ENCODE data around the gene TMEM121B.

The TMEM121B gene

DNA sequence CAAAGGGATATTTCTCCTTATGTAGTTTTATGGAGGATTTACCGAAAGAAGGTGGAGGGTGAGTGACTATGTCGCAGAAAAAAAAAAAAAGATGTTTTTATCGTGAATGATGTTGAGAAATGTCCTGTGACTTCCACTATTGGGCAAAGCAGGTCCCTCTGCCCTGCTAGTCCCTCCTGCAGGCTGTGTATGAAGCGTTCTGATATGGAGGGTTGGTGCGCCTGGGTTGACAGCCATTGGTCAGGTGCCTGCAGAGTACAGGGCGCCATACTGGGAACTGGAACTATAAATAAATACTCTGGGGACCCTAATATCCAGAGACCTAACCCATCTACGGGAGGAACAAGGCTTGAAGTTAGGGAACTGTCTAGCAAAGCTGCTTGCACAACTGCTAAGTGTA lies 34.9 kb downstream of the TMEM121B start:
- TF ChIP-seq TEAD4 (IDR thresholded peaks at IDR 0.05): no peak
- no peak for TF ChIP-seq CEBPB (IDR thresholded peaks at IDR 0.05)
- TF ChIP-seq, protein P1, sequence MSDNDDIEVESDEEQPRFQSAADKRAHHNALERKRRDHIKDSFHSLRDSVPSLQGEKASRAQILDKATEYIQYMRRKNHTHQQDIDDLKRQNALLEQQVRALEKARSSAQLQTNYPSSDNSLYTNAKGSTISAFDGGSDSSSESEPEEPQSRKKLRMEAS (IDR thresholded peaks at IDR 0.05): no peak
- no peak for TF ChIP-seq TAF1 (IDR thresholded peaks at IDR 0.05; ENCODE audit: low read depth)
- no peak for TF ChIP-seq EP300 (IDR thresholded peaks at IDR 0.05; ENCODE audit: borderline replicate concordance)
- no peak for TF ChIP-seq RAD21 (IDR thresholded peaks at IDR 0.05; ENCODE audit: low read depth)
- no peak for TF ChIP-seq FOXM1 (IDR thresholded peaks at IDR 0.05; ENCODE audit: borderline replicate concordance, low read depth)
- no peak for TF ChIP-seq EGR1 (IDR thresholded peaks at IDR 0.05)
- TF ChIP-seq, protein P2, sequence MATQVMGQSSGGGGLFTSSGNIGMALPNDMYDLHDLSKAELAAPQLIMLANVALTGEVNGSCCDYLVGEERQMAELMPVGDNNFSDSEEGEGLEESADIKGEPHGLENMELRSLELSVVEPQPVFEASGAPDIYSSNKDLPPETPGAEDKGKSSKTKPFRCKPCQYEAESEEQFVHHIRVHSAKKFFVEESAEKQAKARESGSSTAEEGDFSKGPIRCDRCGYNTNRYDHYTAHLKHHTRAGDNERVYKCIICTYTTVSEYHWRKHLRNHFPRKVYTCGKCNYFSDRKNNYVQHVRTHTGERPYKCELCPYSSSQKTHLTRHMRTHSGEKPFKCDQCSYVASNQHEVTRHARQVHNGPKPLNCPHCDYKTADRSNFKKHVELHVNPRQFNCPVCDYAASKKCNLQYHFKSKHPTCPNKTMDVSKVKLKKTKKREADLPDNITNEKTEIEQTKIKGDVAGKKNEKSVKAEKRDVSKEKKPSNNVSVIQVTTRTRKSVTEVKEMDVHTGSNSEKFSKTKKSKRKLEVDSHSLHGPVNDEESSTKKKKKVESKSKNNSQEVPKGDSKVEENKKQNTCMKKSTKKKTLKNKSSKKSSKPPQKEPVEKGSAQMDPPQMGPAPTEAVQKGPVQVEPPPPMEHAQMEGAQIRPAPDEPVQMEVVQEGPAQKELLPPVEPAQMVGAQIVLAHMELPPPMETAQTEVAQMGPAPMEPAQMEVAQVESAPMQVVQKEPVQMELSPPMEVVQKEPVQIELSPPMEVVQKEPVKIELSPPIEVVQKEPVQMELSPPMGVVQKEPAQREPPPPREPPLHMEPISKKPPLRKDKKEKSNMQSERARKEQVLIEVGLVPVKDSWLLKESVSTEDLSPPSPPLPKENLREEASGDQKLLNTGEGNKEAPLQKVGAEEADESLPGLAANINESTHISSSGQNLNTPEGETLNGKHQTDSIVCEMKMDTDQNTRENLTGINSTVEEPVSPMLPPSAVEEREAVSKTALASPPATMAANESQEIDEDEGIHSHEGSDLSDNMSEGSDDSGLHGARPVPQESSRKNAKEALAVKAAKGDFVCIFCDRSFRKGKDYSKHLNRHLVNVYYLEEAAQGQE (IDR thresholded peaks at IDR 0.05; ENCODE audit: low read depth): no peak
- no peak for TF ChIP-seq NFIC (IDR thresholded peaks at IDR 0.05)
- no peak for TF ChIP-seq ZBTB7A (IDR thresholded peaks at IDR 0.05; ENCODE audit: low read depth)
- TF ChIP-seq TCF12 (IDR thresholded peaks at IDR 0.05; ENCODE audit: low read depth): no peak
- TF ChIP-seq YY1 (IDR thresholded peaks at IDR 0.05; ENCODE audit: low read depth): no peak
- TF ChIP-seq, protein P3, sequence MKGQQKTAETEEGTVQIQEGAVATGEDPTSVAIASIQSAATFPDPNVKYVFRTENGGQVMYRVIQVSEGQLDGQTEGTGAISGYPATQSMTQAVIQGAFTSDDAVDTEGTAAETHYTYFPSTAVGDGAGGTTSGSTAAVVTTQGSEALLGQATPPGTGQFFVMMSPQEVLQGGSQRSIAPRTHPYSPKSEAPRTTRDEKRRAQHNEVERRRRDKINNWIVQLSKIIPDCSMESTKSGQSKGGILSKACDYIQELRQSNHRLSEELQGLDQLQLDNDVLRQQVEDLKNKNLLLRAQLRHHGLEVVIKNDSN (IDR thresholded peaks at IDR 0.05): no peak

DNA sequence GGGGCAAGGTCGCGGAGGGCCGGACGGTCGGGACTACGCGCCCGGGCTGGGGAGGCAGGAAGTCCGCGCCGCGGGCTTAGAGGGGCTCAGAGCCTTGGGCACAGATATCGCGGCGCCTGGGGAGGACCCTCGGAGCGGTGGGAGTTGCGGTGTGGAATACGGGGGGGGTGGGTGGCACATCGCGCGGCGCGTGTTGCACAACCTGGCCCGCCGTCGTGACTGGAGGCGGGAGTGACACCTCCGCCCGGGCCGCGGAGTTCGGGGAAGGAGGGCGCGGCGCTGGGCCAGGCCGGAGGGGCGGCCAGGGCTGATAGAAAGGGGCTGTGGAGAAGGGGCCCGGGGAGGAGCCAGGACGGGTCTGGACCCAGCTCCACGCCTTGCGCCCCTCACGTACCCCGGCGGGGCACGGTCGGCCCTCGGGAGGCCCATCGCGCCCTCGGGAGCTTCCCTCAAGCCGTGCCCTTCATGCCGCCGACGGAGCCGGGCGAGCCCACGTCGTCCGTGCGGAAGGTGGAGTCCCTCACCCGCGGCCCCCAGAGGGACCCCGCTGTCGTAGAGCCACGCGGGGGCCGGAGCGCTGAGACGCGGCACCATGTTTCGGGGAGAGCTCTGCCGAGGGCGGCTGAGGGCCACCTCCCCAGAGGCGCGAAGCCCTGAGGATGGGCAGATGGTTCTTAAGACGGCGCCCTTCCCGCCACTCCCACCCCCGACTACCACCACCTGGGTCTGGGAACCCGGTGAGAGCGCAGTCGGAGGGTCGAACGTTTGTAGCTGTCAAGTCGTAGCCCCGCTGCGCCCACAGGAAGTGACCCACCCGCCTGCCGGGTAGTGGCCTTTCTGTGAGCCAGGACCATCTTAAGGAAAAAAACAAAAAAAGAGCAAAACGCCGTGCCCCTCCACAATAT lies 35.6 kb downstream of the TMEM121B start:
- TF ChIP-seq ZBTB7A (IDR thresholded peaks at IDR 0.05; ENCODE audit: low read depth) (no peak), TEAD4 (IDR thresholded peaks at IDR 0.05) (no peak), TCF12 (IDR thresholded peaks at IDR 0.05; ENCODE audit: low read depth) (no peak), CEBPB (IDR thresholded peaks at IDR 0.05) (peak; percentile 33; the same call in 1 of the 2 replicates)

DNA sequence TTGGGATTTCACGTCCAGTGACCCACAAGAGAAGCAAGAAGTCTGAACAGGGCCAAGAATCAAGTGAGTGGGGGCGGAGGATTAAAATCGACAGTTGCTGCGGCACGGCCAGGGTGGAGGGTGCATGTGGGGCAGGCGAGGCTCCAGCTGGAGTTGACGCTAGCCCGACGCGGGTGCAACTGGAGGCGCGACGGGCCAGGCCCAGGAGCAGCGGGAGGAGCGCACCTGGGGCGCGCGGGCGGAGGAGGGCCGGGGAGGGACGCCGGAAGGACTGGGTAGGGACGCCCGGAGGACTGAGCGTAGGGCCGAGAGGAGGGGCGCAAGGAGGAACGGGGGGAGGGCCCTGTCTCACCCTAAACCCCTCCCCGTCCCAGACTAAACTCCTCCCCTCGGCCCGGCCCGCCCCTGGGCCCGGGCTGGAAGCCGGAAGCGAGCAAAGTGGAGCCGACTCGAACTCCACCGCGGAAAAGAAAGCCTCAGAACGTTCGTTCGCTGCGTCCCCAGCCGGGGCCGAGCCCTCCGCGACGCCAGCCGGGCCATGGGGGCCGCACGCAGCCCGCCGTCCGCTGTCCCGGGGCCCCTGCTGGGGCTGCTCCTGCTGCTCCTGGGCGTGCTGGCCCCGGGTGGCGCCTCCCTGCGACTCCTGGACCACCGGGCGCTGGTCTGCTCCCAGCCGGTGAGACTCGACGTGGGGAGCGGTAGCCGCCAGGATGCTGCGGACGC lies 36.4 kb downstream of the TMEM121B start, which contains the start of gene IL17RA:
Gene IL17RA (plus strand): TSS at position 447 of the 723 bp plus-strand sequence. CDS start 92 bp downstream, at position 539.
- peak; percentile 44 for TF ChIP-seq TAF1 (IDR thresholded peaks at IDR 0.05; ENCODE audit: low read depth)
- no peak for TF ChIP-seq CEBPB (IDR thresholded peaks at IDR 0.05)
- no peak for TF ChIP-seq EP300 (IDR thresholded peaks at IDR 0.05; ENCODE audit: borderline replicate concordance)
- TF ChIP-seq, protein P2 (IDR thresholded peaks at IDR 0.05; ENCODE audit: low read depth): no peak
- TF ChIP-seq, protein P1 (IDR thresholded peaks at IDR 0.05): peak; percentile 91

DNA sequence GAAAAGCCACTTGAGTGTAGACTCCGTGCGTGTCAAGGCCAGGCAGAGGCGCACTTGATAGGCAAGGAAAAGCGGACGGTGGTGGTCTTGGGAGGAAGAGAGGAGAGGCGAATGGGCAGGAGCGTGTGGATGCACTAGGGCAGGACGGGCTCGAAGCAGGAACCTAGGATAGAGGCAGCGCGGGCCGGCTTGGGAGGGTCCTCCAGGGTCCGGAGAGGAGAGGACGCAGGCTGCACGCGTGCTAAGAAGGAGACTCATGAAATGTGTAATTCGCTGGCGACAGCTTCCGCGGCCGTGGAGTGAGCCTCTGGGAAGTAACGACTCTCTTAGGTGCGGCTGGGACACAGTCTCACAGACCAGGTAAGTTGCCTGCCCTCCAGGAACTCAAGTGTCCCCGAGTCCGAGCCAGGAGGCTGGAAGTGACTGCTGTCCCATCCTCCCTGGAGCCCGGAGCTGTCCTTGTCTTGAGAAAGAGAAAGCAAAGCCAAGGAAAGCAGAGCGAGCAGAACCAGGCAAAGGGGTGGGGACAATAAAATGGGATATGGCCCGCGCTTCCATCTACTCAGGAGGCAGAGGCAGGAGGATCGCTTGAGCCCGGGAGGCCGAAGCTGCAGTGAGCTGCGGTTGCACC lies 37.2 kb downstream of the TMEM121B start:
- TF ChIP-seq TAF1 (IDR thresholded peaks at IDR 0.05; ENCODE audit: low read depth) (no peak), RAD21 (IDR thresholded peaks at IDR 0.05; ENCODE audit: low read depth) (no peak), EGR1 (IDR thresholded peaks at IDR 0.05) (no peak), NFIC (IDR thresholded peaks at IDR 0.05) (no peak), CEBPB (IDR thresholded peaks at IDR 0.05) (no peak), TEAD4 (IDR thresholded peaks at IDR 0.05) (no peak), ZBTB7A (IDR thresholded peaks at IDR 0.05; ENCODE audit: low read depth) (no peak), YY1 (IDR thresholded peaks at IDR 0.05; ENCODE audit: low read depth) (no peak), EP300 (IDR thresholded peaks at IDR 0.05; ENCODE audit: borderline replicate concordance) (no peak)
- TF ChIP-seq, protein P3 (IDR thresholded peaks at IDR 0.05): no peak
- TF ChIP-seq, protein P1 (IDR thresholded peaks at IDR 0.05): no peak
- TF ChIP-seq, protein P2 (IDR thresholded peaks at IDR 0.05; ENCODE audit: low read depth): no peak
